OCI-LY1 (cell line): Measurements from ENCODE around the gene ZMIZ1.
"Not testable (repeated sequence)": the region's sequence is repeated elsewhere in the genome, so short reads cannot be mapped to it uniquely, and the experiment has no call there.

Experiments used
- H2AFZ ChIP-seq: fragments of 200-600 bp; sonication (generic), shearing (Covaris generic); 2 replicates; pipeline ENCODE4 v1.6.0; 2014; ENCODE audit warnings: antibody characterized with exemption, mild to moderate bottlenecking, low read length
- H3F3A ChIP-seq: fragments of 200-600 bp; sonication (generic), shearing (Covaris generic); 2 replicates; pipeline ENCODE4 v1.6.0; 2014; ENCODE audit warnings: mild to moderate bottlenecking, antibody characterized with exemption, low read length, moderate library complexity; ENCODE audit not compliant: insufficient read depth
- H3K27ac ChIP-seq: fragments of 200-600 bp; sonication (generic); 2 replicates; pipeline ENCODE4 v1.5.1; 2014; ENCODE audit warnings: low read length, mixed run types, mild to moderate bottlenecking, low read depth; ENCODE audit not compliant: poor library complexity, severe bottlenecking
- H3K27me3 ChIP-seq: fragments of 200-600 bp; sonication (generic); 2 replicates; pipeline ENCODE4 v1.6.0; 2014; ENCODE audit warnings: antibody characterized with exemption, mild to moderate bottlenecking, low read length, moderate library complexity; ENCODE audit not compliant: insufficient read depth
- H3K36me3 ChIP-seq: fragments of 200-600 bp; sonication (generic); 2 replicates; pipeline ENCODE4 v1.6.1; 2014; ENCODE audit warnings: mild to moderate bottlenecking, antibody characterized with exemption, low read length, moderate library complexity, mixed read lengths; ENCODE audit not compliant: insufficient read depth
- H3K4me1 ChIP-seq: fragments of 200-600 bp; sonication (generic); 2 replicates; pipeline ENCODE4 v1.5.1; 2014; ENCODE audit warnings: mild to moderate bottlenecking, low read length, moderate library complexity; ENCODE audit not compliant: insufficient read depth, severe bottlenecking
- H3K4me2 ChIP-seq: fragments of 200-600 bp; sonication (generic), shearing (Covaris generic); 2 replicates; pipeline ENCODE4 v1.6.1; 2014; ENCODE audit warnings: low read length
- H3K4me3 ChIP-seq: fragments of 200-600 bp; sonication (generic); 2 replicates; pipeline ENCODE4 v1.5.1; 2014; ENCODE audit warnings: low read length, low read depth, mild to moderate bottlenecking, mixed read lengths; ENCODE audit not compliant: poor library complexity, severe bottlenecking
- H3K79me2 ChIP-seq: fragments of 200-600 bp; shearing (Covaris generic); 2 replicates; pipeline ENCODE4 v1.6.1; 2016; ENCODE audit warnings: mixed run types, low read length, mixed read lengths; ENCODE audit not compliant: insufficient read depth
- H3K9ac ChIP-seq: fragments of 200-600 bp; sonication (generic), shearing (Covaris generic); 2 replicates; pipeline ENCODE4 v1.6.1; 2014; ENCODE audit warnings: mild to moderate bottlenecking, low read length, mixed read lengths
- H3K9me2 ChIP-seq: fragments of 200-600 bp; sonication (generic), shearing (Covaris generic); 2 replicates; pipeline ENCODE4 v1.6.1; 2014; ENCODE audit warnings: low read depth, mild to moderate bottlenecking, low read length, mixed read lengths
- H3K9me3 ChIP-seq: fragments of 200-600 bp; shearing (Covaris generic); 2 replicates; pipeline ENCODE4 v1.6.1; 2014; ENCODE audit warnings: low read length, mixed read lengths
- H4K20me1 ChIP-seq: fragments of 200-600 bp; sonication (generic), shearing (Covaris generic); 2 replicates; pipeline ENCODE4 v1.6.0; 2016; ENCODE audit warnings: mild to moderate bottlenecking, low read length; ENCODE audit not compliant: insufficient read depth
- CTCF ChIP-seq: fragments of 200-600 bp; sonication (generic), shearing (Covaris generic); IDR thresholded peaks from 2 replicates; pipeline ENCODE4 v1.5.1; 2017; ENCODE audit warnings: mild to moderate bottlenecking, antibody characterized with exemption, low read length, moderate library complexity, mixed read lengths
- EZH2 ChIP-seq: fragments of 200-600 bp; sonication (generic), shearing (Covaris generic); IDR thresholded peaks from 2 replicates; pipeline ENCODE4 v1.8.0; 2017; ENCODE audit warnings: borderline replicate concordance, mixed run types, mild to moderate bottlenecking, antibody characterized with exemption, low read length, moderate library complexity, mixed read lengths

ZMIZ1 gene

DNA sequence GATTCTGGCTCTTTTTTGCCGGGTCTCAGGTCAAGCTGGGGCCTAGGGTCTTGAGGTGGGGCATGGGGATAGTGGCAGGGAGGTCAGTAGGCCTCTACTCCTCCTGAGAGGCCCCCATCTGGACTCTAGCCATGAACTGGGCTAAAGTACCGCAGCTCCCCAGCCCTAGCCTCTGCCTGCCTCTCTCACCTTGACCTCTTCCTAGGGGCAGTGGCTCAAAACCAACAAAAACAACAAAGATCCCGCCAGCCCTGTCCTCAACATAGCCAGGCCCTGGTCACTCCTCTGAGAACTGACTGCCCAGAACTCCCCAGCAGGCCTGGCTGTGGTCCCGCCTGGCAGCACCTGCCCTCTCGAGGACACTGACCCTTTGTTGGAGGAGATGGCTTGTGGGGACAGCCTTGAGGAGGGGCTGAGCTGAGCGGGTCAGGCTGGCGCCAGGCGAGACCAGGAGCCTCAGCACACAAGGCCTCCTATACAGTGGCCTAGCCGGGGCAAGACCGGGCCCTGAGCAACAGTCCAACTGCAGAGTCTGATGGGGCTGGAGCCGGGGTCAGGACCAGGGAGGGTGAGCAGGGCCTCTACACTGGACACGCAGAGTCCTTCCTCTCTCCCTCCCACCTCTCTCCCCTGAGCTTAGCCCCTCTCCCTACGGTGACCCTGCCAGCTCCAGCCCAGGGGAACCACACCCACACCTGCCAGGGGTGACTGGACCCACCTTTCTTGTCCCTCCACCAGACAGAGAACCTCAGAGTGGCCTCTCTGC, 266.9 kb downstream of the ZMIZ1 start:
- Histone ChIP-seq H2AFZ (no peak overlapping the region), H3K79me2 (no peaks in the 10 kb centered on the region), H3F3A (no peaks in the 10 kb centered on the region), H3K9ac (no peak overlapping the region), H3K9me2 (no peaks in the 10 kb centered on the region), H3K9me3 (no peaks in the 10 kb centered on the region), H3K36me3 (no peaks in the 10 kb centered on the region; the same call in 1 of the 2 replicates), H3K4me3 (no peak overlapping the region), H4K20me1 (no peaks in the 10 kb centered on the region), H3K4me2 (no peak overlapping the region), H3K27me3 (peaks cover 5% of the 10 kb centered on the region; the same call in 1 of the 2 replicates), H3K27ac (no peak overlapping the region), H3K4me1 (no peaks in the 10 kb centered on the region)
- no peak for TF ChIP-seq EZH2
- no peak for TF ChIP-seq CTCF

DNA sequence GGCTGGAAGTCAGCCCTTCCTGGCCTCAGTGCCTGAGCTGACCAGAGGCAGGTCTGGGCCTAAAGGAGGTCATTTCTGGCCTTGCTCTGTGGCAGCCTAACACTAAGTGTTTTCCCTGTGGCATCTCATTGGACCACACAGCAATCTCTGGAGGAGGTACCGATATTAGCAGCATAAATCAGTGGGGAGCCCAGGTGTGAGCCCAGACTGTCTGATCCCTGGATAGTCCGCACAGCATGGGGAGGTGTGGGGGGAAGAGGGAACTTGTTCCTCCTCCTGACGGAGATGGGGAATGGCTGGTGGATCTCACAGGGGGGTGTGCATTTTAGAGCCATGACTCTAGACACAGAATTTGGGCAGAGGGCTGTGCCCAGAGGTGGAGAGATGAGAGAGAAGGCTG, 267.5 kb downstream of the ZMIZ1 start:
- no peaks in the 10 kb centered on the region for H3K9me3 ChIP-seq
- H3K9ac ChIP-seq: no peak overlapping the region
- no peaks in the 10 kb centered on the region for H3K79me2 ChIP-seq
- TF ChIP-seq CTCF (no peak), EZH2 (no peak)
- H3K36me3 ChIP-seq: no peaks in the 10 kb centered on the region; the same call in 1 of the 2 replicates
- no peak overlapping the region for H3K4me3 ChIP-seq
- H3K4me1 ChIP-seq: no peaks in the 10 kb centered on the region
- no peaks in the 10 kb centered on the region for H4K20me1 ChIP-seq
- H3K9me2 ChIP-seq: no peaks in the 10 kb centered on the region
- no peaks in the 10 kb centered on the region for H3F3A ChIP-seq
- H3K27ac ChIP-seq: no peak overlapping the region
- H3K4me2 ChIP-seq: no peak overlapping the region
- no peak overlapping the region for H2AFZ ChIP-seq
- peaks cover 5% of the 10 kb centered on the region; the same call in 1 of the 2 replicates for H3K27me3 ChIP-seq

- TF ChIP-seq CTCF: no peak
- TF ChIP-seq EZH2: no peak
- Histone ChIP-seq H3K79me2 (no peaks in the 10 kb centered on the region), H3K9me2 (no peaks in the 10 kb centered on the region), H3F3A (no peaks in the 10 kb centered on the region), H3K4me1 (no peaks in the 10 kb centered on the region), H3K27ac (no peak overlapping the region), H3K4me2 (no peak overlapping the region), H3K4me3 (no peak overlapping the region), H3K36me3 (no peaks in the 10 kb centered on the region; the same call in 1 of the 2 replicates), H2AFZ (no peak overlapping the region), H3K9ac (no peak overlapping the region), H3K9me3 (no peaks in the 10 kb centered on the region), H4K20me1 (no peaks in the 10 kb centered on the region), H3K27me3 (peaks cover 5% of the 10 kb centered on the region; the same call in 1 of the 2 replicates)
Measured at GRCh38 chr10:79336739-79337138, 268.0 kb downstream of the ZMIZ1 start.

DNA sequence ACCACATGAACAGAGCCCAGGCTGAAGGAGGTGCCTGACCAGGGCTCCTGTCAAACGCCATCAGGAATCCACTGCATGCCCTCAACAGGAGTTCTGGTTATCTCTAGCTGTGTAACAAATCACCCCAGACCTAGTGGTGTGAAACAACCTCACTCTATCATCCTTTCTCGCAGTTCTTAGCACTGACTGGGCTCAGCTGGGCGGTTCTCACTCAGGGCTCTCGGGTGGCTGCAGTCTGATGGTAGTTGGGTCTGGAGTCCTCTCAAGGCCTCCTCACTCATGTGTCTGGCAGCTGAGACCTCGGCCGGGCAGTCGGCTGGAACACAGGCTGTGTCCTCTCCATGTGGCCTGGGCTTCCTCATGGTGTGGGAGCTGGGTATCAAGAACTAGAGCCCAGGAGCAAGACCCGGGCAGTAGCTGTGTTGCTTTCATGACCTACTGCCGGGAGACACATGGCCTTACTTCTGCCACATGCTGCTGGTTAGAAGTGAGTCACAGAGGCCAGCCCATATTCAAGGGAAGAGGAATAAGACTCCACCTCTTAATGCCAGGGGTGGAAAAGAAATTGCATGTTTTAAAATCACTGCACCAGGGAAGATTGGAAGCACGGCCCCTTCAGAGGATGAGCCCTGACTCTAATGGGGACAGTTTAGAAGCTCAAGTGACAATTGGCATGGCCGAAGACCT, 269.2 kb downstream of the ZMIZ1 start:
- not testable (repeated sequence) for H2AFZ ChIP-seq, H3K4me3 ChIP-seq, H3K36me3 ChIP-seq, H3K4me2 ChIP-seq, H3K27ac ChIP-seq, H3F3A ChIP-seq, H3K27me3 ChIP-seq, H3K79me2 ChIP-seq, H3K4me1 ChIP-seq, H4K20me1 ChIP-seq, H3K9me3 ChIP-seq, H3K9me2 ChIP-seq, H3K9ac ChIP-seq
